HL-60/S4 treated with phorbol 12-myristate 13-acetate at 8.2 ng/mL for 4 days and 3 days (cell line): ENCODE data around the gene LZTR1.

Experiments
- in situ Hi-C: fragments of 300-500 bp; cut with MboI; formaldehyde crosslinking; loops from 2 replicates; pipeline ENCODE4 v1.15.0; 2022; ENCODE audit warnings: low sequenced_read_pairs

Gene LZTR1

GRCh38 chr22:21012446-21013407 is 30.6 kb downstream of the LZTR1 start:
- in situ Hi-C loops: no loop called here

GRCh38 chr22:21013657-21014201 is 31.6 kb downstream of the LZTR1 start:
- in situ Hi-C loops: no loop called here

- in situ Hi-C loops: no loop called here
These were observed 32.2 kb downstream of the LZTR1 start for GRCh38 chr22:21014202-21014725.

GRCh38 chr22:21014726-21015465 is 32.8 kb downstream of the LZTR1 start, which contains the start of gene P2RX6:
Gene P2RX6 (plus strand): TSS chr22:21015165. CDS start chr22:21015175, 10 bp downstream.
- in situ Hi-C loops: no loop called here

GRCh38 chr22:21015466-21016006 is 33.4 kb downstream of the LZTR1 start:
- in situ Hi-C loops: no loop called here

- in situ Hi-C loops: no loop called here
These were observed 34.7 kb downstream of the LZTR1 start for GRCh38 chr22:21016644-21017420.

- in situ Hi-C loops: no loop called here
These were observed 36.2 kb downstream of the LZTR1 start for GRCh38 chr22:21018314-21018713.

- in situ Hi-C loops: no loop called here
These were observed 38.8 kb downstream of the LZTR1 start for GRCh38 chr22:21020802-21021429.

- in situ Hi-C loops: no loop called here
These were observed 40.4 kb downstream of the LZTR1 start for GRCh38 chr22:21022507-21022906.

- in situ Hi-C loops: no loop called here
These were observed 41.0 kb downstream of the LZTR1 start for GRCh38 chr22:21022955-21023614.

GRCh38 chr22:21025266-21025665 is 43.2 kb downstream of the LZTR1 start:
- in situ Hi-C loops: no loop called here

- in situ Hi-C loops: no loop called here
These were observed 44.0 kb downstream of the LZTR1 start for GRCh38 chr22:21025763-21026755.

- in situ Hi-C loops: no loop called here
These were observed 44.9 kb downstream of the LZTR1 start for GRCh38 chr22:21026783-21027692.

- in situ Hi-C loops: no loop called here
These were observed 46.5 kb downstream of the LZTR1 start for GRCh38 chr22:21028277-21029251.

GRCh38 chr22:21029486-21030025 is 47.5 kb downstream of the LZTR1 start:
- in situ Hi-C loops: no loop called here

GRCh38 chr22:21030032-21030431 is 47.9 kb downstream of the LZTR1 start:
- in situ Hi-C loops: no loop called here
